Germinal center (tissue), 1 donor: Measurements from ENCODE around the gene PRX.

Source experiments
- DNase-seq: peaks from one replicate; pipeline ENCODE4 v3.0.0; 2012; ENCODE audit warnings: mixed read lengths, low spot score

The PRX gene

DNA sequence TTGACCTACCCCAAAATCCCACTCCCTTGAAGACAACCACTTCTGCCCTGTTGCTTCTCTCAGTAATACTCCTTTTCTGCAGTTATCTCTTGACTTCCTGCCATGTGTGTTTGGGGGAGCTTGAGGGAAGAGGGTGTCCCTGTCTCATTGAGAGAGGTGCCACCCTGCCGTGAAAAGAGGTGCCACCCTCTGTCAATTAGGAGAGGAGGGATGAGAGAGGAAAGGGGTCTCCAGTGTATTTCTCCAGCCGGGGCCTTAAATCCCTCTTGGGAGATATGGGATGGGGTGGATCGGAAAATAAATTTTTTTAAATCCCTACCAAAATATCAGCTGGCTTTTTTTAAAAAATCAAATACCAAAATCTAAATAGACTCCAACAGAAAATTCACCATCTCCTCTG, 48.2 kb downstream of the PRX start:
- DNase-seq = no peak

GRCh38 chr19:40363069-40363468, 50.1 kb downstream of the PRX start:
- DNase-seq = no peak

GRCh38 chr19:40362160-40362559, 51.0 kb downstream of the PRX start:
- DNase-seq = no peak

- DNase-seq = no peak
These were observed 52.4 kb downstream of the PRX start for GRCh38 chr19:40360708-40361241.

DNA sequence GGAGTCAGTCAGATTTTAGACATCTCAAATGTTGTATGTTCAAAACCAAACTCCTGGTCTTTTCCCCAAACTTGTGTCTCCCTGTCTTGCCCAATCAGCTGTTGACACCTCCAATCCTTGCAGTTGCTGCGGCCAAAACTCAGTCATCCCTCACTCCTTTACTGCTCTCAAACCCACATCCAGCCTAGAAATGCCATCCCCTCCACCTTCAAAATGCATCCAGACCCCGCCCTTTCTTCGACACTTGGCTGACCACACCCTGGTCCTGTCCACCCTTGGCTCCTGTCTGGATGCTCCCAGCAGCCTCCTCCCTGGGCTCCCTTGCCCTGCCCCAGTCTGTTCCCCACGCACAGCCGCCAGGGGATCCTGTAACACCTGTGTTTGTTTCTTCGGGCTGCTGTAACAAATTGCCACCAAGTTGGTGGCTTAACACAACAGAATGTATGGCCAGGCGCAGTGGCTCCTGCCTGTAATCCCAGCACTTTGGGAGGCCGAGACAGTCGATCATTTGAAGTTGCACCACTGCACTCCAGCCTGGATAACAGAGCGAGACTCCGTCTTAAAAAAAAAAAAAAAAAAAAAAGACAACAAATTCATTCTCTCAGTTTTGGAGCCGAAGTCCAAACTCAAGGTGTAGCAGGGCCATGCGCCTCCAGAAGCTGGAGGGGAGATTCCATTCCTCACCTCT, 53.0 kb downstream of the PRX start:
- DNase-seq = no peak

- DNase-seq = peak; percentile 81
These were observed 54.4 kb downstream of the PRX start for GRCh38 chr19:40358773-40359172.

DNA sequence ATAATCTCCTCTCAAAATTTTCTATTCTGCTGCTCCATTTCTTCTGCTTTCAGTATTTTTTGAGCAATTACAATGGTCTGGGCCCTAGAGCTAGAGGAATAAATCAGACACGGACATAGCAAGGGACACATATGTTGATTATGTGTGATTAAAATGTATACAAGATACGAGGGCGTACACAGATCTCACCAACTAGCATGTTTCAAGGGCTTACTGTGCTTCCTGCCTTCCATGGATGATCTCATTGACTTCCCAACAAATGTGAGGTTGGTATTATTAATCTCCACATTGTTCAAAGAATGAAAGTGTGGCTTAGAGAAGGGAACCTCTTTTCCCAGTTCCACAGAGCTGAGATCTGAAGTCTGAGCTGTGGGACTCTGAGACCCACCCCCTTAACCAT, 55.5 kb downstream of the PRX start:
- DNase-seq = no peak

DNA sequence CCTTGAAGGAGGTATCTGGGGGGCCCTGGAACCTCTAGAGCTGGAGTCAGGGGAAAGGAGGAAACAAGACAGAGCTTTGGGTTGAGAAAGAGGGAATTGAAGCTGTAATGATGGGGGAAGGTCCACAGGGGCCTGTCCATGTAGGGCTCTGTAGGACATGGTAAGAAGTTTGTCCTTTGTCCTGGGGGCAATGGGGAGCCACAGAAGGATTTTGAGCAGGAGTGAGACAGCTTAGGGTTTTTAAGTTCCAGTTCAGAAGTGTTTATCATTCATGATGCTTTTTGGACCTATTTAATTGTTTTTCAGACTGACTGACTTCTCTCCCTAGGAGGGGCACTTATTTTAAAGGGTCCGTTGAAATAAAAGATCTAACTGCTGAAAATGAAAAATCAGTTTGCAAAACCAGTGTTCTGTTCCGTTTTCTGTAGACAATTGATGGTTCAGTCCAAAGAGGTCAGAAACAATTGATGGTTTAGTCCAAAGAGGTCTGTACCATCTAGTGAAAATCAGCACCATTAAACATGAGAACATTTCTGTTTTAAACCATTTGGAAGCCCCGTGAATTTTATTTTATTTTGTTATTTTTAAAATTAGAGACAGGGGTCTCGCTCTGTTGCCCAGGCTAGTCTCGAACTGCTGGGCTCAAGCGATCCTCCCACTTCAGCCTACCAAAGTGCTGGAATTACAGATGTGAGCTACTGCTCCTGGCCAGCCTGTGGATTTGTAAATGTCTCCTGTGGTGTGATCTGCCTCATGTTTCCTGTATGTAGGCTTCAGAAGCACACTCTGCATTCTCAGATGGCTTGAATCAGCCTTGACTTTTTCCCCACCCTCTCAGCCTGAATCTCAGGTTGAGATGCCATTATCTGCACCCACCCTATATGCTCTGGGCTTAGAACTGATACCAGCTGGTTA, 56.2 kb downstream of the PRX start:
- no peak for DNase-seq

- no peak for DNase-seq
These were observed 57.0 kb downstream of the PRX start for GRCh38 chr19:40355975-40356680.

GRCh38 chr19:40348961-40349507, 64.1 kb downstream of the PRX start:
- DNase-seq = no peak

DNA sequence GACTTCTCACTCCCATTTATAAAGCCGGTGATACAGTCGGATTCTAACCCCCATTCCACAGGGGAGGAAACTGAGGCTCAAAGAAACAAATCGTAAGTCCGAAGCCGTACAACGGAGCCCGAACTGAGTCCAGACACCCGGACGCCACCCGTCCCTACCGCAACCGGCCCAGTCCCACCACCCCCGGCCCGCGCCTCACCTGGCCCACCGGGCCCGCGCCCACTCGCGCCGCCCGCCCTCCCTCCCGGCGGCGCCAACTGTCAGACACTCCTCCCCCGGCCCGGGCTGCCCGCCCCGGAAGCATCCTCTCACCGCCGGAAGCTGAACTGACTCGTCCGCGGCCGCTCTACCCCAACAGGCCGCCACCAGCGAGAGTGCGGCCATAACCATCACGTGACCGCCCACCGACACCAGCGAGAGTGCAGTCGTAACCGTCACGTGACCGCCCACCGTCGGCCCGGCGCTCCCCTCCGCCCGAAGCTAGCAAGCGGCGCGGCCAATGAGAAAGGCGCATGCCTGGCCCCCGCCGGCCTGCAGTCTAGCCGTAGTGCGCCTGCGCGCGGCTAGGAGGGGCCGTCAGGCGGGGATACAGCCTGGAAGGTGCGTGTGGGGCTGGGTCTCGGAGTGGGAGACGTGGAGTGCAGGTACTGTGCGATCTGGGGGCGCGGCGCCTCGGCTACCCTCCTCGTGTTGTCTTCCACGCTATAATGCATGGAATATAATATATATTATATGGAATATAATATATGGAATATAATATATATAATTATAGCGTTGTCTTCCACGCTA, 64.9 kb downstream of the PRX start, which contains the start of the genes C19orf47 and PLD3:
C19orf47 (minus strand) TSS at position 273 of the 789 bp plus-strand sequence. CDS start 6,540 bp downstream, outside the sequence.
PLD3 (plus strand) TSS at position 571 of the 789 bp plus-strand sequence. CDS start 17,789 bp downstream, outside the sequence.
- DNase-seq = peak; percentile 100

- DNase-seq = no peak
These were observed 68.8 kb downstream of the PRX start for GRCh38 chr19:40344422-40344821.
